HCT116 (cell line): ENCODE measurements around the gene ZNF319. TPM values are rescaled to one million over a fixed set of nuclear protein-coding genes. Genes with fewer than 3 reads are reported as not detected.

Source experiments
- ATAC-seq: fragments of 200-7000 bp; cut with Tn5 transposase; 2 replicates; pipeline ENCODE4 v1.9.1; 2020; ENCODE audit warnings: mild to moderate bottlenecking, moderate library complexity
- BruUV-seq: library from RNA; stranded (reverse); fragments of 400-500 nt; replicated peaks from 2 replicates; lab custom pipeline; 2021; lab: Mats Ljungman, UMichigan
- CTCF ChIA-PET: fragments of 300-600 bp; sonication (Branson Sonifier 250); formaldehyde crosslinking; loops from one replicate; lab custom pipeline; 2021; ENCODE audit warnings: antibody characterized with exemption; lab: Charles Lee
- POLR2A ChIA-PET: fragments of 300-600, 350-600 bp; sonication (Branson Sonifier 250); formaldehyde crosslinking; loops from one replicate; lab custom pipeline; 2021; ENCODE audit warnings: antibody characterized with exemption; lab: Charles Lee
- RAD21 ChIA-PET, 2 experiments: fragments of 300-600 bp; sonication (Branson Sonifier 250); formaldehyde crosslinking; loops; one replicate each; lab custom pipeline; 2023; ENCODE audit warnings: low total read pairs in 2 of 2; ENCODE audit not compliant: uncharacterized antibody in 2 of 2, unreplicated experiment in 2 of 2, low non-redundant PET in 1 of 2; lab: Charles Lee
- DNase-seq: peaks from one replicate; pipeline ENCODE4 v3.0.0-alpha.2; 2010; ENCODE audit warnings: low read depth, low spot score
- H2AFZ ChIP-seq: fragments of 200-600 bp; shearing (Covaris generic), sonication (generic); 2 replicates; pipeline ENCODE4 v1.6.1; 2017; ENCODE audit warnings: low read depth, mixed run types, mixed read lengths, antibody characterized with exemption, low read length; ENCODE audit not compliant: poor library complexity, severe bottlenecking
- H3K27ac ChIP-seq: 2 replicates; pipeline ENCODE4 v1.5.1; 2012; ENCODE audit warnings: low read depth, low read length
- H3K27me3 ChIP-seq: fragments of 200-600 bp; sonication (generic); 2 replicates; pipeline ENCODE4 v1.6.1; 2016; ENCODE audit warnings: mixed run types, low read length, mixed read lengths; ENCODE audit not compliant: insufficient read depth
- H3K36me3 ChIP-seq, 2 experiments: fragments of 200-500 bp in 1 of 2; fragments of 200-600 bp in 1 of 2; sonication (Bioruptor generic) in 1 of 2; sonication (generic) in 1 of 2; 2 replicates each; pipeline versions ENCODE4 v1.5.1 to v1.6.1; 2014 to 2016; ENCODE audit warnings: low read length in 2 of 2, inconsistent platforms in 1 of 2, mixed read lengths in 1 of 2, mixed run types in 1 of 2; ENCODE audit not compliant: insufficient read depth in 2 of 2, control insufficient read depth in 1 of 2
- H3K4me1 ChIP-seq, 2 experiments: fragments of 200-600 bp in 1 of 2; sonication (generic) in 1 of 2; 2 replicates each; pipeline versions ENCODE4 v1.5.1 to v1.6.1; 2012 to 2017; ENCODE audit warnings: low read length in 2 of 2, inconsistent platforms in 1 of 2, mild to moderate bottlenecking in 1 of 2, mixed read lengths in 1 of 2, mixed run types in 1 of 2, moderate library complexity in 1 of 2; ENCODE audit not compliant: insufficient read depth in 2 of 2, control insufficient read depth in 1 of 2
- H3K4me2 ChIP-seq: fragments of 200-600 bp; sonication (generic); 2 replicates; pipeline ENCODE4 v1.6.1; 2017; ENCODE audit warnings: mixed run types, low read length, mixed read lengths
- H3K4me3 ChIP-seq, 2 experiments: fragments of 200-600 bp in 1 of 2; sonication (generic) in 1 of 2; replicated peaks in 1 of 2; 2 replicates each; pipeline ENCODE4 v1.5.1; 2011 to 2016; ENCODE audit warnings: low read length in 2 of 2, control low read depth in 1 of 2, low read depth in 1 of 2, mild to moderate bottlenecking in 1 of 2, mixed read lengths in 1 of 2, mixed run types in 1 of 2
- H3K79me2 ChIP-seq: fragments of 200-600 bp; sonication (generic); 2 replicates; pipeline ENCODE4 v1.6.1; 2017; ENCODE audit warnings: mild to moderate bottlenecking, mixed run types, low read length, moderate library complexity, mixed read lengths; ENCODE audit not compliant: insufficient read depth
- H3K9ac ChIP-seq: fragments of 200-600 bp; sonication (generic); 2 replicates; pipeline ENCODE4 v1.6.1; 2016; ENCODE audit warnings: low read length, mixed read lengths
- H3K9me2 ChIP-seq: fragments of 200-600 bp; sonication (generic), shearing (Covaris generic); 2 replicates; pipeline ENCODE4 v1.6.1; 2017; ENCODE audit warnings: mixed run types, mild to moderate bottlenecking, moderate library complexity; ENCODE audit not compliant: insufficient read depth
- H3K9me3 ChIP-seq, 2 experiments: fragments of 200-500 bp in 1 of 2; fragments of 200-600 bp in 1 of 2; sonication (Bioruptor generic) in 1 of 2; sonication (generic) in 1 of 2; 2 replicates each; pipeline ENCODE4 v1.6.1; 2014 to 2017; ENCODE audit warnings: low read length in 2 of 2, mixed read lengths in 2 of 2, inconsistent platforms in 1 of 2, low read depth in 1 of 2, mild to moderate bottlenecking in 1 of 2, mixed run types in 1 of 2, moderate library complexity in 1 of 2; ENCODE audit not compliant: control insufficient read depth in 1 of 2, insufficient read depth in 1 of 2
- H4K20me1 ChIP-seq: fragments of 200-600 bp; sonication (generic), shearing (Covaris generic); 2 replicates; pipeline ENCODE4 v1.6.1; 2017; ENCODE audit warnings: mixed run types, mild to moderate bottlenecking, moderate library complexity; ENCODE audit not compliant: insufficient read depth
- CTCF ChIP-seq, 3 experiments: fragments of 200-600 bp in 1 of 3; sonication (generic) in 1 of 3; IDR thresholded peaks in 2 of 3; conservative IDR thresholded peaks in 1 of 3; 2 replicates each; pipeline ENCODE4 v1.5.1; 2012 to 2017; ENCODE audit warnings: low read depth in 2 of 3, low read length in 2 of 3, antibody characterized with exemption in 1 of 3, borderline replicate concordance in 1 of 3, control low read depth in 1 of 3, mild to moderate bottlenecking in 1 of 3, mixed read lengths in 1 of 3, mixed run types in 1 of 3, moderate library complexity in 1 of 3; ENCODE audit not compliant: insufficient read depth in 1 of 3
- EGR1 ChIP-seq: IDR thresholded peaks from 2 replicates; pipeline ENCODE4 v1.6.1; 2012; ENCODE audit warnings: low read depth
- ELF1 ChIP-seq: IDR thresholded peaks from 2 replicates; pipeline ENCODE4 v1.6.1; 2012; ENCODE audit warnings: low read depth, borderline replicate concordance
- POLR2AphosphoS5 ChIP-seq: IDR thresholded peaks from 2 replicates; pipeline ENCODE4 v1.6.1; 2011; ENCODE audit warnings: mild to moderate bottlenecking, low read depth, low read length, moderate library complexity
- YY1 ChIP-seq: IDR thresholded peaks from 2 replicates; pipeline ENCODE4 v1.6.1; 2011; ENCODE audit warnings: low read length, low read depth, moderate library complexity, mild to moderate bottlenecking; ENCODE audit not compliant: insufficient replicate concordance; ENCODE audit errors: extremely low read depth
- ZFX ChIP-seq: fragments of 450-650 bp; IDR thresholded peaks from 2 replicates; pipeline ENCODE4 v1.6.1; 2017
- intact Hi-C: fragments of 100-400 bp; cut with micrococcal nuclease; formaldehyde crosslinking; loops from 2 replicates; pipeline ENCODE4 v1.10.0; 2022
- total RNA-seq: library from RNA; stranded (reverse); gene quantifications from one replicate; pipeline ENCODE4 v1.2.1, GENCODE V29; 2021; ENCODE audit not compliant: unreplicated experiment

Gene ZNF319
- total RNA-seq, 1 experiment from 2014 or later: 7.1 TPM

DNA sequence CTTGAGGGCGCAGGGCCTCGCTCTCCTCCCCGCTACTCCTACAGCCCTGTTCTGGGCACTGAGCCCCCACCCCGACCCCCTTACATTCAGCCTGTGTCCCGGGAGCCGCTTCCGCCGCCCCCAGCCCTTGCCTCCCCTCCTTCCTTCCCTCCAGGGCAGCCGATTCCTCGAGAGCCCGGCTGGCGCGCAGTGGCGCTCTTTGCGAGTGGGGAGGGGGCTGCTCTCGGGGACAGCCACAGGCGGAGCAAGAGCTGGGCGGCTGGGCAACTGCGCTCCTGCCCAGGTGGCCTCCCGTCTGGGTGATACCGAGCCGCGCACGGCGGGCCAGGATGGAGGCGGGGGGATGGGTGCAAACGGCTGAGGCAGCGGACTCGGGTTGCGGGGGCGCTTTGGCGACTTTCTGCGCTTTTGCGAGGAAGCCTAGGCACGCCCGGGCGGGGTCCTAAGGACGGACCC, 26.3 kb upstream of the ZNF319 start:
- DNase-seq: no peak
- Histone ChIP-seq H3K27me3 (no peaks in the 10 kb centered on the region), H3K27ac (peak overlapping the region; percentile 93), H3K9me2 (no peaks in the 10 kb centered on the region), H3K4me2 (peak overlapping the region; percentile 95), H3K4me3 (peak overlapping the region; percentile 78 to 94), H3K4me1 (peaks cover 28 to 48% of the 10 kb centered on the region in 2 experiments), H3K36me3 (no peaks in the 10 kb centered on the region), H3K79me2 (peaks cover 37% of the 10 kb centered on the region; the same call in 1 of the 2 replicates), H4K20me1 (no peaks in the 10 kb centered on the region), H3K9ac (peak overlapping the region; percentile 73), H2AFZ (no peak overlapping the region), H3K9me3 (no peaks in the 10 kb centered on the region)
- ChIA-PET POLR2A (no interaction called here), RAD21 (no interaction called here), CTCF (interaction anchor here (1.0 to 1.4 kb wide), 2 partner anchors 95 to 102 kb away, joined by 3 read pairs; partner anchors contain the start of gene CFAP20)
- TF ChIP-seq EGR1: peak; percentile 57; the same call in 1 of the 2 replicates
- TF ChIP-seq POLR2AphosphoS5: no peak
- 0 out of 6 replicates have a peak, but pooled peaks of 1 of the 3 experiments have one; percentile 11 for TF ChIP-seq CTCF (IDR thresholded peaks at IDR 0.05 in 2 of 3, conservative IDR thresholded peaks at IDR 0.05 in 1 of 3; ENCODE audit: borderline replicate concordance in 1 of 3, insufficient read depth in 1 of 3, low read depth in 2 of 3, low read length in 2 of 3)
- ATAC-seq: peak; percentile 5; the same call in 1 of the 2 replicates
- BruUV-seq: no TSS peak
- intact Hi-C loops: loop anchor here (10.0 kb wide), 2 partner anchors 278 to 308 kb away; no protein-coding TSS in a partner anchor

GRCh38 chr16:58026139-58026704, 25.8 kb upstream of the ZNF319 start:
- BruUV-seq: no TSS peak
- Histone ChIP-seq H3K9me3 (no peaks in the 10 kb centered on the region), H3K9me2 (no peaks in the 10 kb centered on the region), H3K79me2 (peaks cover 37% of the 10 kb centered on the region; the same call in 1 of the 2 replicates), H3K4me2 (peak overlapping the region; percentile 95), H3K27me3 (no peaks in the 10 kb centered on the region), H3K27ac (peak overlapping the region; percentile 93), H3K36me3 (no peaks in the 10 kb centered on the region), H2AFZ (no peak overlapping the region), H3K4me3 (peak overlapping the region; percentile 78 to 94), H3K4me1 (peaks cover 29 to 52% of the 10 kb centered on the region in 2 experiments), H4K20me1 (no peaks in the 10 kb centered on the region), H3K9ac (peak overlapping the region; percentile 73)
- peak; percentile 6; the same call in 1 of the 2 replicates for ATAC-seq
- ChIA-PET CTCF (interaction anchor here (1.0 kb wide), 1 partner anchor 95 kb away, joined by 3 read pairs; no protein-coding TSS in a partner anchor), POLR2A (no interaction called here), RAD21 (no interaction called here)
- intact Hi-C loops: loop anchor here (10.0 kb wide), 2 partner anchors 279 to 309 kb away; no protein-coding TSS in a partner anchor
- TF ChIP-seq YY1 (no peak), ELF1 (no peak), ZFX (peak; percentile 47), EGR1 (no peak)
- DNase-seq: no peak
